GM18499 (cell line): ENCODE results near the gene ACTR3C.

ENCODE experiments used
- ATAC-seq: cut with Tn5 transposase; IDR thresholded peaks from one replicate; pipeline ENCODE4 v1.9.1; 2021; ENCODE audit warnings: moderate number of reproducible peaks; ENCODE audit not compliant: insufficient read depth, unreplicated experiment

The ACTR3C gene

DNA sequence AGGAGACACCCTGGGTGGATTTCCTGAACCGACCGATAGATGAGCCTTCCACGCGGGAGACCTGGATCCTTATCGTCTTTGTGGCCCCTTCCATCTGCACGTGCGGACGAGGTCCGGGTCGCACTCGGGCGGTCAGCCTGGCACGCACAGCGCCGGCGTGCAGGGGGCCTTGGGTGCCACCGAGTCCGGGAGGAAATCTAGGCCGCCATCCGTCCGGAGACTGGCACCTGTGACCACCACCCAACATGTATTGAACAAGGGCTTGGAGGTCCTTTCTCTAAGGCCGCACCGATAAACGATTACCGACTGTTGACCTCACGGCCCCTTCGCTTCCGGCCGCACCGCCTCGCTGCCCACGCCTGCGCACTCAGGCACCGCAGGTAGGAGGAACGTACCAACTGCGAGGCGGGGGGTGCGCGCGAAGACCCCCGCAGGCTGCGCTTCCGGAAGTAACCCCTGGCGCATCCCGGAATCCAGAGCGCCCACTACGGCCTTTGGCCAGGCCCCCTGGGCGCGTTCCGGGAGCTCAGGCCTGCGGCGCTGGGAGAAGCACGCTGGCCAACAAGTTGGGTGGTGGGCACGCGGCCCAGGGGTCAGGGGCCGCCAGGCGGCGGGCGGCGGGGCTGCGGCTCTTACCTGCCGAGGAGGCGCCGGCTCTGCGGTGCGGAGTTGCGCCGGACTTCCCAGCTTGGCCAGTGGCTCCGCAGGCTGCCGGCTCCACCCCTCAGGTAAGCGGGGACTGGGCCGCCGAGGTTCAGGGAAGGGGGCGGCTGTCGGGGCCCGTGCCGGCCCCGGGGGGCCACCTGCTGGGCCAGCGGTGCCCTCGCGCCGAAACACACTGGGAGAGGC, at the start of gene ACTR3C, which contains the start of gene LRRC61:
TSS of gene ACTR3C (minus strand) at position 713 of the 849 bp plus-strand sequence. CDS start 28,249 bp downstream, outside the sequence.
TSS of gene LRRC61 (plus strand) at position 523 of the 849 bp plus-strand sequence. CDS start 13,507 bp downstream, outside the sequence.
- ATAC-seq: no peak

DNA sequence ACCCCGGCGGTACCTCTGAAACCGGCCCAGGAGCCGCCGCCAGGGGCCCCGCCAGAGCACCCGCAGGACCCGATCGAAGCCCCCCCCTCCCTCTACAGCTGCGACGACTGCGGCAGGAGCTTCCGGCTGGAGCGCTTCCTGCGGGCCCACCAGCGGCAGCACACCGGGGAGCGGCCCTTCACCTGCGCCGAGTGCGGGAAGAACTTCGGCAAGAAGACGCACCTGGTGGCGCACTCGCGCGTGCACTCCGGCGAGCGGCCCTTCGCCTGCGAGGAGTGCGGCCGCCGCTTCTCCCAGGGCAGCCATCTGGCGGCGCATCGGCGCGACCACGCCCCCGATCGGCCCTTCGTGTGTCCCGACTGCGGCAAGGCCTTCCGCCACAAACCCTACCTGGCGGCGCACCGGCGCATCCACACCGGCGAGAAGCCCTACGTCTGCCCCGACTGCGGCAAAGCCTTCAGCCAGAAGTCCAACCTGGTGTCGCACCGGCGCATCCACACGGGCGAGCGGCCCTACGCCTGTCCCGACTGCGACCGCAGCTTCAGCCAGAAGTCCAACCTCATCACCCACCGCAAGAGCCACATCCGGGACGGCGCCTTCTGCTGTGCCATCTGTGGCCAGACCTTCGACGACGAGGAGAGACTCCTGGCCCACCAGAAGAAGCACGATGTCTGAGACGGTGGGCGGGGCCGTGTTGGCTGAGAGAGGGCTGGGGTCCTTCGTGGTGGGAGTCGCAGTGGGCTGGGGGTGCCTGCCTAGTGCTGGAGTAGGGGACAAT, 49.1 kb upstream of the ACTR3C start:
- ATAC-seq: no peak

DNA sequence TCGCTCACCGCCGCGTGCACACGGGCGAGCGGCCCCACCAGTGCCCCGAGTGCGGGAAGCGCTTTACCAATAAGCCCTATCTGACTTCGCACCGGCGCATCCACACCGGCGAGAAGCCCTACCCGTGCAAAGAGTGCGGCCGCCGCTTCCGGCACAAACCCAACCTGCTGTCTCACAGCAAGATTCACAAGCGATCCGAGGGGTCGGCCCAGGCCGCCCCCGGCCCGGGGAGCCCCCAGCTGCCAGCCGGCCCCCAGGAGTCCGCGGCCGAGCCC, 48.6 kb upstream of the ACTR3C start:
- ATAC-seq: no peak

DNA sequence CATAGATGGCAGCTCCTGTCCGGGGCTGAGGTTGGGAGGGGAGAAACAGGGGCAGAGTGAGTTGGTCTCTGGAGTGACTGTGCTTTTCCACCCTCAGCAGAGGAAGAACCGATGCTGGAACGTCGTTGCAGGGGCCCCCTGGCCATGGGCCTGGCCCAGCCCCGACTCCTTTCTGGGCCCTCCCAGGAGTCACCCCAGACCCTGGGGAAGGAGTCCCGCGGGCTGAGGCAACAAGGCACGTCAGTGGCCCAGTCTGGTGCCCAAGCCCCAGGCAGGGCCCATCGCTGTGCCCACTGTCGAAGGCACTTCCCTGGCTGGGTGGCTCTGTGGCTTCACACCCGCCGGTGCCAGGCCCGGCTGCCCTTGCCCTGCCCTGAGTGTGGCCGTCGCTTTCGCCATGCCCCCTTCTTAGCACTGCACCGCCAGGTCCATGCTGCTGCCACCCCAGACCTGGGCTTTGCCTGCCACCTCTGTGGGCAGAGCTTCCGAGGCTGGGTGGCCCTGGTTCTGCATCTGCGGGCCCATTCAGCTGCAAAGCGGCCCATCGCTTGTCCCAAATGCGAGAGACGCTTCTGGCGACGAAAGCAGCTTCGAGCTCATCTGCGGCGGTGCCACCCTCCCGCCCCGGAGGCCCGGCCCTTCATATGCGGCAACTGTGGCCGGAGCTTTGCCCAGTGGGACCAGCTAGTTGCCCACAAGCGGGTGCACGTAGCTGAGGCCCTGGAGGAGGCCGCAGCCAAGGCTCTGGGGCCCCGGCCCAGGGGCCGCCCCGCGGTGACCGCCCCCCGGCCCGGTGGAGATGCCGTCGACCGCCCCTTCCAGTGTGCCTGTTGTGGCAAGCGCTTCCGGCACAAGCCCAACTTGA, 48.0 kb upstream of the ACTR3C start:
- ATAC-seq: no peak

DNA sequence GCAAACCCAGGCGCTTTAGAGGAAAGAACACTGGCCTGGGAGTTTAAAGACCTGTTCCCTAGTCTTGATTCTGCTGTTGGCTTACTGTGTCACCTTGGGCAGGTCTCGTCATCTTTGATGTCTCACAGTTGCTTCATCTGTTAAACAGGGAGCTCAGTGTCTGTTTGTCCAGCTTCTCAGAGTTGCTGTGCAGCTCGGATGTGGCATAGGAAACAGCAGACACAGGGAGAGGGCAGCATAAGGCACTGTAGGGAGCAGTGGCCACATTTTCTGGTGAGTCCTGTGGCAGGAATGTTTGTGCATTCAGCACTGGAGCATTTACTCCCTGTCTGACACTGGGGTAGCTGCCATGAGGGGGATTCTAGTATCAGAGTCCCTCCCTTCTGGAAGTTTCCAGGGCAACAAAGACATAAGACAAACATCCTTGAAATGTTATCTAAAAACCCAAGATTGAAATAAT, 47.3 kb upstream of the ACTR3C start:
- ATAC-seq: no peak

DNA sequence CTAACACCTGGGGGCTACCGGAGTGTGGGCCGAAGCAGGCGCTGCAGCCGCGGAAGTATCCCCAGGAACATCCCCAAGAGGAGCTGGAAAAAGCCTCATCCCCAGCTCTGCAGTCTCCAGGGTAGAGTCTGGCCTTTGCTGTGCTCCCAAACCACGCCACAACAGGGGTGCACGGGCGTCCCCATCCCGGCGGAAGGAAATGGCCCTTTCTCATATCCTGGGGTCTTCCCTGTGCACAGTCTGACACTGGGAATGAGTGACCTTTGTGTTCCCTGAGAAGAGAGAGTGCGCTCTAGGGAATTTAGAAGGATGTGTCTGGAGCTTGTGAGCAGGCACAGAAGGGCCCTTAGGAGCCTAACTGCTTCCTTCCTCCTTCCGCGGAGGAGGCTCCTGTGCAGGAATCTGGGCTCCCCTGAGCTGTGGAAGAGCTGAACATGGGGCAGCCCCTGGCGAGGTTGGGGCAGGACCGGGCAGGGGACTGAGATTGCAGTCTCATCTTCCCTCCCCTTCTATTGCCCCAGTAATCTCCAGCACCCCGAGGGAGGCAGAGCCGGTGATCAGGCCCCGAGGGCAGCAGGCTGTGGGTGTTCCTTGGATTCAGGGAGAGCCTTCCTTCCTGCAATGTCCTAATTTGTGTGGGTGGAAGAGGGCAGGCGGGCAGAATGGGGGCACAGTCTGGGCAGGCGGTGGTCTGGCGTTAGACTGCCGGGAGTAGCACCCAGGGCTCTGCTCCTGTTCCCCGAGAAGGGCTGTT, 46.6 kb upstream of the ACTR3C start:
- no peak for ATAC-seq

DNA sequence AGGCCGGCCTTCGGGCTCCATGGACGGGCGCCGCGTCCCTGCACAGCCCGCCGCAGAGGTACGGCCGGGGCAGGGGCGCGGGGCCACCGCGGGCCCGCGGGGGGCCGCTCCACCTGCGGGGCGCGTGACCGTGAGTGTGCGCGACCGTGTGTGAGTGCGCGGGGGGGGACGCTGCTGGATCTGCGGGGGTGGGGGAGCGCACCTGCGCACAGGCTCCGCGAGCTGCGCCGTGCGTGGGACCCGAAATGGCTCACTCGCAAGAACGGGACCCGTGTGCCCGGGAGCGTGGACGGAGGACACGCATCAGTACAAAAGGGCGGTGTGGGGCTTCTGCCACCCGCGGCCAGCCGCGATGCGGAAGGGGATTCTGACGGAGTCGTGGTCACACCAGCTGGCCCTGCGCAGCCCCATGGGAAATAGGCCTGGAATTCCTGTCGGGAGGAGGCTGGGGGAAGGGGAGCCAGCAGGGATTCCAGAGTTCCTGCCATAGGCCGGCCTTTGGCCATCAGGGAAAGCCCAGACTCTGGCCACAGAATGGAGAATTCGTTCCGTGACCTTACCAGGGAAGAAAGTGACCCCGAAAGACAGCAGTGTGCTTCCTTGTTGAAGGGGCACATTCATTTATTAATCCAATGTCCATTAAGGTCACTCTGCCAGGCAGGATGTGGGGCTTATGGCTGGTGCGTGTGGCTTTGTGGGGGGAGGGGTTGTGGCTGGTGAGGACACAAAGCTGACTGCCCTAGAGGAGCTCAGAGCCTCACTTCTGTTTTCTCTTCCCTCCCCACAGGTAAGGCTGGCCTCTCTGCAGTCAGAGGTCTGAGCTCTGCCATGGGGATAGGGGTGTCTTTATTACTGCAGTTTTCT, 45.8 kb upstream of the ACTR3C start:
- ATAC-seq: no peak

DNA sequence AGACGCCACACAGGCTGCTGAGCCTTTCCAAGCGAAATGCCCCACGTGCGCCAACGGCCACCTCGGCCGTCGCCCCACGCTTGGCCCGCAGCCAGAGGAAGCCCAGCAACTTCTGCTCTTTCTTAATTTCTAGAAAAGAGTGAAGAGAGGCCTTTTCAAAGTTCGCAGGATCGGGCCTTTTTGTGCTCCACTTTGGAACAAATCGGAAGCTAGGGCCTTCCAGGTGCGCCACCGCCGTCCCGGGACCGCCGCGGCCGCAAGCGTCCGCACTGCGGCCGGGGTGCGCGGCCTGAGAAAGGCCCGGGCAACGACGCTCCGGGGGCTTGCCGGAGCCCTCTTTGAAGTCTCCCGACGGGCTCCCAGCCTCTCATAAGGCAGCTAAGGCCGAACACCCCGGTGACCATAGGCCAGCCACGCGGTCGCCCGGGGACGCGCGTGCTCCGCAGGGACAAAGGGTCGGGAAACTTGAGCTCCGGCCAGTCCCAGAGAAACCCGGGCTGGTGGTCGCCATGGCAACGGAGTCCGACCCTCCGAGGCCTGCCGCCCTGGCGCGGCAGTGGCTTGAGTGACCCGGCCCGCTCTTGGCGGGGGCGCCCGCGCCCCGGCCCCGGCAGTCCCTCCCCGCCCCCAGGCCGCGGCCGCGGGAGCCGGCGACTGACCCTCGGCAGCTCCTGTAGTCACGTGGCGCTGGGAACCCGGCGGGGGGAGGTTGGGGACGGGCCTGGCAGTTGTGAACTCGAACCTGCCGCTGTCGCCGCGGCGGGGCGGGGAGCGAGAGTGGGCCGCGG, 44.9 kb upstream of the ACTR3C start, which contains the start of gene REPIN1:
TSS of gene REPIN1 (plus strand) at position 727 of the 788 bp plus-strand sequence. CDS start 890 bp downstream, outside the sequence.
- no peak for ATAC-seq

DNA sequence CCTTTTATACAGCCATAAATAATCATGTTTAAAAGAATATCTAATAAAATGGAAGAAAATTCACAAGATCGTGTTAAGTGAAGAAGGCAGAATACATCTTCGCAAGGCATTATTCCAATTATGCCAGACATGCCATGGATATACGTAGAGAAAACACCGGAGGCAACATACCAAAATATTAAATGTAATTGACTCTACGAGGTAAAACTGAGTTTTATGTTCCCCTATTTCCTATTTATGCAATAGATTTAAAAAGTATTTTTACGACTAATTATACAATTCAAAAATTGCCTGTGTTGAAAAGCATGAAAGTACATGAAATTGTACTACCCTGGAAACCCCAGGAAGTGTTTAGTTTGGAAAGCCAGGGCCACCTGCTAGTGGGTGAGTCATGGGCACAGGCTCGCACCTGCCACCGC, 44.3 kb upstream of the ACTR3C start:
- no peak for ATAC-seq

DNA sequence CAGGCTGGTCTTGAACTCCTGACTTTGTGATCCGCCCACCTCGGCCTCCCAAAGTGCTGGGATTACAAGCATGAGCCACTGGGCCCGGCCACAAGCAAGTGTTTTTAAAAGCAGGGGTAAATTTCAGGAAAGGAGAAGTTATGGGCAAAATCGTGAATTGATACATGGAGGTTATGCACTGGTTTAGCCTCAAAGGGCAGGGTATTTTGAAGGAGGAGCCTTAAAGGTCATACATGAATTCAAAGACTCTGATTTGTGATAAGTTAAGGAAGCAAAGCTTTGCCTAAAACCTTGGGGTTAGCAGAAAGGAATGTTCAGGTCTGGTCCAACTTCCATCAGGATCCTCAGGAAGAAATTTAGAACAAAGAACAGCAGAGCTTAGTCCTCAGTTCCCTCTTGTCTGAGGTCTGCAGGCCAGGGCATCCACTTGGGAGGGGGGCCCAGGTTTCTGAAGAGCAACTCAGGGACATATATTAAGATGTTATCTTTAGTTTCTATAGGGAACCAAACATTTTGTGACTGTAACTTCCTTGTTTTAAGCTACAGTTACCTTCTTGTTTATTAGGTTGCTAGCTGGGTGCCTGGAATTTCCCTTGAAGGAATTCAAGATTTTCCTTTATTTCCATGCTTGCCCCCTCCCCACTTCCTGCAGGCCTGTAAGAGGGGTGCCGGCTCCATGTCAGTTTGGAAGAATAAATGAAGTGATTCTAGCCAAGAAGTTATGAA, 42.5 kb upstream of the ACTR3C start:
- ATAC-seq: no peak

DNA sequence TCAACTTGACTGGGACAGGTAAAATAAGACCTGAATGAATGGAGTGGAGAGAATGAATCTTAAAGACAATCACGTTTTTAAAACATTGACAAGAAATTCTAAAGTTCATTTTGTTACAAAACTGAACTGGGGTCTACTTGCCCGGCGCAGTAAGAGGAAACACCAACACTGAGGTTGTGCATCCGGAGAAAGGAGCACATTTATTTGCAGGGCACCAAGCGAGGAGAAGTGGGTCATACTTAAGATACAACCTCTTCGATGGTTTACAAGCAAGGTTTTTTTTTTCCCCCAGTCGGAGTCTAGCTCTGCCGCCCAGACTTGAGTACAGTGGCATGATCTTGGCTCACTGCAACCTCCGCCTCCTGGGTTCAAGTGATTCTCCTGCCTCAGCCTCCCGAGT, 41.8 kb upstream of the ACTR3C start:
- no peak for ATAC-seq

DNA sequence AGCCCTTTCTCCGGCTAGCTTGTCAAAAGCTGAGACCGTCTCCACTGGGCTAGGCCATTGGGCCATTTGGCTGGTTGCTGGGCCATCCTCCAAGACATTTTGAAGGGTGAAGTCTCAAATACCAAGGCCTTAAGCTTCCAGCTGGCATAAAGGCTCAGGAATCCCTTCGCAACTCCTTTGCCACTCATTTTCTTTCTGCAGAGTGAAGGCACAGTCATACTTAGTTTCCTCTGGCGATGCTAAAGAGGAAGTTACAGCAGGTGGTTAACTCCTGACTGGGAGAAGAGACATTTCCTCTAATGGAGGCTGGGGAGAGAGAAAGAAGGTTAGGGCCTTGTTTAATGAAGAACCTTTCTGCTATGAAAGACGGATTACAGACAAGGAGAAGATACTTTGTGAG, 40.5 kb upstream of the ACTR3C start:
- no peak for ATAC-seq

DNA sequence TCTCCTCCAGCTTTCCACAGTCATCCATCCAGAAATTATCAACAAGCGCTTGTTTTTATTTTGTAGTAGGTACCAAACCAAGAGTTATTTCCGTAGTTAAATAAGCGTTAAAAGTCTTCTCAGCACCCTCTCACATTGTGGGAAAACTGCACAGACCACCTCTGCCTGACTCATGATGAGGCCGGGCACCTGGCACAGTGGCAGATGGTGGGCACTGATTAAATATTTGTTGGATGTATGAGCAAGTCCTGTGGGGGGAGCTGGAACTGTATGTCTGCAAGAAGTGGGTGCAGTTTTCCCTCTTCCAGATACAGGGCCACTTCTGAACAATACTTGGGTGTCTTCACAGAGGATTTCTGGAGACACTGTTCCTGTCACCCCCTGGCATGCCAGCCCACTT, 40.0 kb upstream of the ACTR3C start:
- no peak for ATAC-seq

DNA sequence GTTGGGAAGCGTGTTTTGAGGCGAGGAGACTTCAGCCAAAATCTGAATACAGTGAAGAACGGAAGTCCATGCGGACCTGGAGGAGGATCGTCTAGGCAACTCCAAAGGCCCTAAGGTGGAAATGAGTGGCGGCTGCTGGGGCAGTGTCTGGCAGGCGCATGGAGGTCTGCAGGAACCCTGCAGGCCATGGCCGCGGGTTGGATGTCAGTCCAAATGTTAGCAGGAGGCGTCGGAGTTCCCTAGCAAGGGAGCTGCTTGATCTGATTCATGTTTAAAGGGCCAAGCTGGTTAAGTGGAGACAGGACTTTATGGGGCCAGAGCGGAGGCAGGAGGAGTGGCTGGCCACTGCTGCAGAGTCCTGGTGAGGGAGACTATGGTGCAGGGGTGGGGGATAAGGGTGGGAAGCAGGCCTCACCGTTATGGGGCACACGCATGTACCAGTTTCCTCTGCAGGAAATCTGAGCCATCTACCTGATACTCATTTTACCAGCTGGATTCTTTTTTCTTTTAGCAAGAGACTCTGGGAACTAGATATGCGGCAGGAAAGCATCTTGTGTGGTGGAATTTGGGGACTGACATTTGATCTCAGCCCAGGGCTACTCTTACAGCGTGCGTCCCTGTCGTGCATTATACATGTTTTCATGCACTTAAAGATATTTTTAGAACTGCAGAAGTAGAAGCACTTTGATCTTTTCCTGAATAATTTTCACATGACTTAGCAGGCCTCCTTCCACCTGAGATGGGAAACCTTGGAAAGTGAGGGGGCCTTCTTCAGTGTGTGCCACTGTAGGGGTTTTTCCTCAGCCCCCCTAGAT, 38.7 kb upstream of the ACTR3C start:
- ATAC-seq: no peak

DNA sequence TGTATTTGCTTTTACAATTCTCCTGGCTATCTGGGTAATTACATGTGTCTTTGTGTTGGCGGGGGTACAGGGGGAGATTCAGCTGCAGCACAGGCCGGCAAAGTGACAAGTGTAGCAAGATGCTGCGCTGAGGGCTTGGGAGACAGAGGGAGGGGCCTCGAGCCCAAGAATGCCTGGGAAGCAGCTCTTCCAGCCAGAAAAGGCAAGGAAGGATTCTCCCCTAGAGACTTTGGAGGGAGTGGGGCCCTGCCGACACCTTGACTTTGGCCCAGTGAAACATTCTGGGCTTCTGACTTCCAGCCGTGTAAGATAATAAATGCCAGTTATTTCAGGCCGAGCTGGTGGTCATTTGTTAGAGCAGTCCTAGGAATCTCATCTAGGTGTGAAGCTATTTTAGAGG, 38.1 kb upstream of the ACTR3C start:
- no peak for ATAC-seq

DNA sequence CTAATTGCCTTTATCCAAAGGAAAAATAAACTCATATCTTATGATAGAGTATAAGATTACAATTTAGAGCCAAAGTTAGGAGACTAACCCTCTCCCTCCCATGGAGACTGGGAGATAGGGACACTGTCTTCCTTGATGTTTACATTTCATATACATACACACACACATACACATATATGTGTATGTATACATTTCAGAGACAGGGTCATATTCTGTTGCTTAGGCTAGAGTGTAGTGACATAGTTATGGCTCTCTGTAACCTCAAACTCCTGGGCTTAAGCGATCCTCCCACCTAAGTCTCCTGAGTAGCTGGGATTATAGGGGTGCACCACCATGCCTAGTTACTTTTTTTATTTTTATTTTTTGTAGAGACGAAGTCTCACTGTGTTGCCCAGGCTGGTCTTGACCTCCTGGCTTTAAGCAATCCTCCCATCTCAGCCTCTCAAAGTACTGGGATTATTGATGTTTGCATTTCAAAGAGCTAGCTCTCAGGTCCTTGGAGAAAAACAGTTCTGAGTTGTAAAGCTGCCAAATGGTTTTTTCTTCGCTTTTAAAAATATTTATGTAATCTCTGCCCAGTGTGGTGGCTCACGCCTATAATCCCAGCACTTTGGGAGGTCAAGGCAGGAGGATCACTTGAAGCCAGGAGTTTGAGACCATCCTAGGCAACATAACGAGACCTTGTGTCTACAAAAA, 37.2 kb upstream of the ACTR3C start:
- ATAC-seq: no peak
